Activated CD4-positive, alpha-beta T cell treated with anti-CD3 and anti-CD28 coated beads, Interleukin-2, amount 50 U/mL, for 24 hours (primary cell): ENCODE data around the gene CPLX1.

Experiments used
- DNase-seq, 2 donors: peaks; one replicate each; pipeline ENCODE4 v3.0.0-alpha.2; 2020; ENCODE audit warnings: low read depth in 1 of 2, low spot score in 1 of 2

The CPLX1 gene

GRCh38 chr4:856225-856901, 30.4 kb upstream of the CPLX1 start:
- no peak for DNase-seq

GRCh38 chr4:855880-856224, 29.9 kb upstream of the CPLX1 start:
- no peak for DNase-seq

GRCh38 chr4:854356-854755, 28.4 kb upstream of the CPLX1 start:
- no peak for DNase-seq

- no peak for DNase-seq
Measured at GRCh38 chr4:853416-853781, 27.5 kb upstream of the CPLX1 start.

GRCh38 chr4:851701-852430, 25.9 kb upstream of the CPLX1 start:
- no peak for DNase-seq

- no peak for DNase-seq
Measured at GRCh38 chr4:850323-850945, 24.5 kb upstream of the CPLX1 start.

GRCh38 chr4:849478-850175, 23.7 kb upstream of the CPLX1 start:
- no peak for DNase-seq

GRCh38 chr4:848803-849477, 23.0 kb upstream of the CPLX1 start:
- DNase-seq = no peak

GRCh38 chr4:848307-848691, 22.4 kb upstream of the CPLX1 start:
- DNase-seq = no peak

- no peak for DNase-seq
Measured at GRCh38 chr4:845836-846251, 19.9 kb upstream of the CPLX1 start.

GRCh38 chr4:845233-845835, 19.4 kb upstream of the CPLX1 start:
- DNase-seq = no peak

GRCh38 chr4:844752-845232, 18.9 kb upstream of the CPLX1 start:
- DNase-seq = no peak

- no peak for DNase-seq
Measured at GRCh38 chr4:839675-840443, 13.9 kb upstream of the CPLX1 start.

GRCh38 chr4:837772-838171, 11.8 kb upstream of the CPLX1 start:
- DNase-seq = no peak

- DNase-seq = no peak
Measured at GRCh38 chr4:836750-837301, 10.9 kb upstream of the CPLX1 start.

- DNase-seq = no peak
Measured at GRCh38 chr4:836003-836511, 10.1 kb upstream of the CPLX1 start.

GRCh38 chr4:835148-836002, 9.4 kb upstream of the CPLX1 start:
- DNase-seq = no peak

- no peak for DNase-seq
Measured at GRCh38 chr4:834368-835147, 8.6 kb upstream of the CPLX1 start.
